Activated CD8-positive, alpha-beta T cell treated with anti-CD3 and anti-CD28 coated beads for 36 hours (primary cell): ENCODE data around the gene STPG4. TPM values are rescaled to one million over a fixed set of nuclear protein-coding genes. Genes with fewer than 3 reads are reported as not detected.

Experiments used
- ATAC-seq: fragments of 200-7000 bp; cut with Tn5 transposase; one replicate; pipeline ENCODE4 v1.10.0; 2021; ENCODE audit warnings: mild to moderate bottlenecking, moderate library complexity
- CTCF ChIA-PET: fragments of 350-600 bp; sonication (Branson Sonifier 250); formaldehyde crosslinking; loops from one replicate; lab custom pipeline; 2021; ENCODE audit warnings: antibody characterized with exemption; lab: Charles Lee
- POLR2A ChIA-PET: fragments of 350-600 bp; sonication (Branson Sonifier 250); formaldehyde crosslinking; loops from one replicate; lab custom pipeline; 2021; ENCODE audit warnings: antibody characterized with exemption; lab: Charles Lee
- DNase-seq: peaks from one replicate; pipeline ENCODE4 v3.0.0-alpha.2; 2020
- H3K27ac Mint-ChIP-seq: one replicate; pipeline ENCODE4 v1.8.0; 2021; ENCODE audit warnings: mild to moderate bottlenecking, mixed read lengths
- H3K27me3 Mint-ChIP-seq: one replicate; pipeline ENCODE4 v1.8.0; 2021; ENCODE audit warnings: mixed read lengths
- H3K36me3 Mint-ChIP-seq: one replicate; pipeline ENCODE4 v1.8.0; 2021; ENCODE audit warnings: low read depth, mixed read lengths
- H3K4me1 Mint-ChIP-seq: one replicate; pipeline ENCODE4 v1.8.0; 2021; ENCODE audit warnings: low read depth, mixed read lengths
- H3K4me3 Mint-ChIP-seq: one replicate; pipeline ENCODE4 v1.8.0; 2021; ENCODE audit warnings: mild to moderate bottlenecking, moderate library complexity, mixed read lengths
- H3K9me3 Mint-ChIP-seq: one replicate; pipeline ENCODE4 v1.8.0; 2021; ENCODE audit warnings: mixed read lengths
- intact Hi-C: fragments of 100-400 bp; cut with micrococcal nuclease; formaldehyde crosslinking; loops from one replicate; pipeline ENCODE4 v1.10.0; 2022
- total RNA-seq, 2 experiments: library from RNA; stranded (reverse); gene quantifications; one replicate each; pipeline ENCODE4 v1.2.3, GENCODE V29; 2021
- TF ChIP-seq, protein P1 (sequence below): fragments of 200-600 bp; IDR thresholded peaks from one replicate; pipeline ENCODE4 v1.8.0; 2022; ENCODE audit warnings: antibody characterized with exemption, mild to moderate bottlenecking

Gene STPG4
- total RNA-seq, 2 experiments from 2014 or later = not detected

- intact Hi-C loops = no loop called here
- Mint-ChIP-seq H3K36me3 (no peaks in the 10 kb centered on the region), H3K4me3 (no peak overlapping the region), H3K4me1 (no peaks in the 10 kb centered on the region), H3K9me3 (no peaks in the 10 kb centered on the region), H3K27me3 (no peaks in the 10 kb centered on the region), H3K27ac (no peak overlapping the region)
- ATAC-seq (no peak), DNase-seq (no peak)
- CTCF ChIA-PET = interaction anchor here (1.2 kb wide), 1 partner anchor 236 kb away, joined by 3 read pairs; no protein-coding TSS in a partner anchor
- TF ChIP-seq, protein P1, sequence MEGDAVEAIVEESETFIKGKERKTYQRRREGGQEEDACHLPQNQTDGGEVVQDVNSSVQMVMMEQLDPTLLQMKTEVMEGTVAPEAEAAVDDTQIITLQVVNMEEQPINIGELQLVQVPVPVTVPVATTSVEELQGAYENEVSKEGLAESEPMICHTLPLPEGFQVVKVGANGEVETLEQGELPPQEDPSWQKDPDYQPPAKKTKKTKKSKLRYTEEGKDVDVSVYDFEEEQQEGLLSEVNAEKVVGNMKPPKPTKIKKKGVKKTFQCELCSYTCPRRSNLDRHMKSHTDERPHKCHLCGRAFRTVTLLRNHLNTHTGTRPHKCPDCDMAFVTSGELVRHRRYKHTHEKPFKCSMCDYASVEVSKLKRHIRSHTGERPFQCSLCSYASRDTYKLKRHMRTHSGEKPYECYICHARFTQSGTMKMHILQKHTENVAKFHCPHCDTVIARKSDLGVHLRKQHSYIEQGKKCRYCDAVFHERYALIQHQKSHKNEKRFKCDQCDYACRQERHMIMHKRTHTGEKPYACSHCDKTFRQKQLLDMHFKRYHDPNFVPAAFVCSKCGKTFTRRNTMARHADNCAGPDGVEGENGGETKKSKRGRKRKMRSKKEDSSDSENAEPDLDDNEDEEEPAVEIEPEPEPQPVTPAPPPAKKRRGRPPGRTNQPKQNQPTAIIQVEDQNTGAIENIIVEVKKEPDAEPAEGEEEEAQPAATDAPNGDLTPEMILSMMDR = no peak
- POLR2A ChIA-PET = interaction anchor here (1.0 kb wide), 1 partner anchor 44 kb away, joined by 3 read pairs; no protein-coding TSS in a partner anchor
These were observed 68.1 kb downstream of the STPG4 start for GRCh38 chr2:47087051-47087450.

- Mint-ChIP-seq H3K9me3 (no peaks in the 10 kb centered on the region), H3K4me3 (no peak overlapping the region), H3K27me3 (no peaks in the 10 kb centered on the region), H3K27ac (no peak overlapping the region), H3K36me3 (no peaks in the 10 kb centered on the region), H3K4me1 (no peaks in the 10 kb centered on the region)
- ChIA-PET POLR2A (no interaction called here), CTCF (interaction anchor here (1.2 kb wide), 1 partner anchor 236 kb away, joined by 3 read pairs; no protein-coding TSS in a partner anchor)
- DNase-seq (no peak), ATAC-seq (no peak)
- TF ChIP-seq, protein P1 = no peak
- intact Hi-C loops = no loop called here
These were observed 68.5 kb downstream of the STPG4 start for GRCh38 chr2:47086571-47086970.

DNA sequence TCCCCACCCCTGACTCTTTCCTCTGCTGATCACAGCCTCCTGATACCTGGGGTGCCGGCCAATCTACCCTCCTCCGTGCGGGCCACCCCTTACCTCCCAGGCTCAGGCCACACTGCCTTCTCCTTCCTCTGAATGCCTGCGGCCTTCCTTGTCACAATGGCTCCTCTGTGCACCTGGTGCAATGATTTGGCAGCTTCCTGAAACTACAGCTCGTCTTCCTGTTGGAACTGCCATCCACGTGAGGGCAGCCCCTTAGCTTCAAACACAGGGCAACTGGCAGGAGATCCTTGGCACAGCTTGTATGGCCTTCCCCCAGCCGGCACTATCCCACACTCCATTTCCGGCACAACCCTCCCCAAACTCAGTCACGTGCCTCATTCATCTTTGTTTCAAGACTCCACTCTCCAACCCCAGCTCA lies 69.0 kb downstream of the STPG4 start:
- TF ChIP-seq, protein P1 = no peak
- POLR2A ChIA-PET = no interaction called here
- H3K4me1 Mint-ChIP-seq = no peaks in the 10 kb centered on the region
- no peaks in the 10 kb centered on the region for H3K36me3 Mint-ChIP-seq
- no peak overlapping the region for H3K4me3 Mint-ChIP-seq
- H3K9me3 Mint-ChIP-seq = no peaks in the 10 kb centered on the region
- CTCF ChIA-PET = interaction anchor here (1.2 kb wide), 1 partner anchor 237 kb away, joined by 3 read pairs; no protein-coding TSS in a partner anchor
- no peak overlapping the region for H3K27ac Mint-ChIP-seq
- DNase-seq (no peak), ATAC-seq (no peak)
- H3K27me3 Mint-ChIP-seq = no peaks in the 10 kb centered on the region
- intact Hi-C loops = no loop called here

GRCh38 chr2:47083886-47084687 lies 71.0 kb downstream of the STPG4 start:
- intact Hi-C loops = no loop called here
- Mint-ChIP-seq H3K4me3 (no peak overlapping the region), H3K4me1 (no peaks in the 10 kb centered on the region), H3K36me3 (no peaks in the 10 kb centered on the region), H3K27me3 (no peaks in the 10 kb centered on the region), H3K9me3 (no peaks in the 10 kb centered on the region), H3K27ac (no peak overlapping the region)
- TF ChIP-seq, protein P1 = no peak
- ChIA-PET POLR2A (no interaction called here), CTCF (no interaction called here)
- ATAC-seq = no peak
- DNase-seq = no peak

DNA sequence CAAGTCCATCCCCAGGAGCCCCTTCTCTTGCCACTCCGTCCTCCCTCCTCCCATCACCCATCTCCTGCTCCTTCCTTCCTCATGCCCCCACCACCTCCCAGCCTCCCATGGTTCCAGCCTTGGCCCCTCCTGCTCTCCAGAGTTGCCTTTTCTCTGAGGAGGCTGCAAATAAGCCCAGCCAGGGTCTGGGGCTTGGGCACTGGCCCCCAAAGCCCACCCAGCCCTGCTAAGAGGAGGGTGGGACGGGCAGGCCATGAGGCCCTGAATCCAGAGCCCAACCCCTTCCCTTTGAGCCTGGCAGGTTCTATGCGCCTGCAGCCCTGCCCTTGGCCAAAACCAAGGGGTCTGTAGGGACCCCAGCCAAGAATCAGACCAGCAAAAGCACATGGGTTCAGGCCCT lies 71.6 kb downstream of the STPG4 start:
- Mint-ChIP-seq H3K4me3 (no peak overlapping the region), H3K27me3 (no peaks in the 10 kb centered on the region), H3K9me3 (no peaks in the 10 kb centered on the region), H3K36me3 (no peaks in the 10 kb centered on the region), H3K4me1 (no peaks in the 10 kb centered on the region), H3K27ac (no peak overlapping the region)
- DNase-seq (no peak), ATAC-seq (no peak)
- ChIA-PET POLR2A (no interaction called here), CTCF (no interaction called here)
- intact Hi-C loops = no loop called here
- TF ChIP-seq, protein P1 = no peak
